SH-SY5Y (cell line): Measurements from ENCODE around the gene CRYBG3.

Source experiments
- GATA2 ChIP-seq: IDR thresholded peaks from 2 replicates; pipeline ENCODE4 v1.6.1; 2011; ENCODE audit warnings: mild to moderate bottlenecking, low read depth, low read length
- GATA3 ChIP-seq: IDR thresholded peaks from 2 replicates; pipeline ENCODE4 v1.6.1; 2011; ENCODE audit warnings: low read depth, mild to moderate bottlenecking, low read length, moderate library complexity

DNA sequence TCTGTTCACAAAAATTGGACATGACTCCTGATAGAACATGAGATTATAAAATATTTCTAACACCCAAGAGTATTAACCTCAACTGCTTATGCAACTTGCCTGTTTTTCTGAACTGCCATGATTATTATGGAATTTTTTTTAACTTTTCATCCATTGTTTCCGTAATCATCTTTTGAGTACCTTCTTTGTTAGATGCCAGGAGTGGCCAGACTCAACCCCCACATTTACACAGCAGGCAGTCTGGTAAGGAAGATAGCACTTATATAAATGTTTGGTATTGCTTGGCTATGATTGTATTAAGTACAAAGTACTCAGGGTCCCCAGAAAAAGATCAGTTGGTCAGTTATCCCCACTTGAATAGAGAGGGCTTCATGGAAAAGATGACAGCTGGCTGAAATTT is 74.3 kb downstream of the CRYBG3 start:
- TF ChIP-seq GATA2 = no peak
- TF ChIP-seq GATA3 = no peak
